ENCODE data around the gene LARP1B. TPM values are rescaled to one million over a fixed set of nuclear protein-coding genes. Genes with fewer than 3 reads are reported as not detected.
A peak's percentile ranks its signal among the peaks of the same experiment; 100 is the strongest.

Gene LARP1B
- 29.9 and 30.8 TPM in 2 replicates for polyA plus RNA-seq
- polyA minus RNA-seq: 46.5 and 48.5 TPM in 2 replicates

DNA sequence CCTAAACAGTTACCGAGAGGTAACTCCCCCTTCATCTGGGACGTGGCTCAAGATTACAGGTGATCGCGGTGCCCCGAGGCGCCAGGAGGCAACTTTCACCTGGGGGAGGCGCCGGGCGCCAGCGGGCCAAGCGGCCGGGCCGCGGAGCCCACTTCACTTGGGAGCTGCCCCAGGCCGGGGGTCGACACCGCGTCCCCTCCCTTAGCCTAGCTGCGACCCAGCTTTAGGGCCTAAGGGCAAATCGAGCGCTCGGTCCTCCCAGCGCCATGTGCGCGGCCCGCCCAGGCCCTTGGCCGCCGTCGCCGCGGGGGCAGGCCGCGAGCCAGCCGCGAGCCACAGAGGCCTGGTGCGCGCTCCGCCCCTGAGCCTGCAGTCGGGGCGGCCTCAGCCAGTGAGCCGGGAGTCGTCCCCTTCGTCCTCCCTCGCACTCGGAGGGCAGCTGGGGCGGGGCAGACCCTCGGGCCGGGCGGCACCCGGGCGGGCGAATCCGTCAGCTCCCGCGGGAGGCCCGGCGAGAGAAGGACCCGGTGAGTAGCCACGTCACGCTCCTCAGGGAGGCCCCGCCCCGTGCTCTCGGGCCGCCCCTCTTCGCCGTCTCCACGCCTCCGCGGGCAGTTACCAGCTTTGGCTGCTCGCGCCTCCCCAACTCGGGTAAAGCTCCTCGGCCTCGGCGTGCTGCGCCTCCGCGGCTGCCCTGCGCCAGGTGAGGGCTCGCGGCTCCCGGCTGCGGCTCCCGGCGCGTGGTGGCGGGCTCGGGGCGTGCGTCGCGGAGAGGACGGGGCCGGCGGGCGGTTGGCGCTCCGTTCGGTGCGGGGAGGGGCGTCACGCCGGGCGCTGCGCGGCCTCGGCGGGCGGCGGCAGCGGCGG is at the start of gene LARP1B:
Gene LARP1B, plus strand, starts transcription at position 614 of the 867 bp plus-strand sequence. CDS start 13,640 bp downstream, outside the sequence.
- Histone ChIP-seq H3F3A (ENCODE audit: insufficient read depth, low read length, poor library complexity, severe bottlenecking) (no peaks in the 10 kb centered on the region), H3K9me2 (ENCODE audit: insufficient read depth, low read length) (no peaks in the 10 kb centered on the region), H3K9ac (ENCODE audit: low read length) (peak within 1 kb of the TSS; percentile 84), H3K9me3 (ENCODE audit: low read length) (no peaks in the 10 kb centered on the region), H3K79me2 (replicated peaks; ENCODE audit: insufficient read depth, low read length) (peaks cover 21% of the 10 kb centered on the region), H3K27me3 (ENCODE audit: insufficient read depth, low read depth, low read length) (no peaks in the 10 kb centered on the region), H3K4me3 (ENCODE audit: low read length) (peak within 1 kb of the TSS; percentile 76), H3K27ac (ENCODE audit: low read length) (peak within 1 kb of the TSS; percentile 68), H3K4me2 (ENCODE audit: low read length) (peak within 1 kb of the TSS; percentile 76), H3K36me3 (ENCODE audit: insufficient read depth, low read length) (no peaks in the 10 kb centered on the region), H4K20me1 (ENCODE audit: insufficient read depth) (peaks cover 4% of the 10 kb centered on the region), H2AFZ (ENCODE audit: low read depth, low read length) (peak within 1 kb of the TSS; percentile 51)
- TF ChIP-seq POLR2AphosphoS5 (IDR thresholded peaks at IDR 0.05) (peak; percentile 77), MXI1 (conservative IDR thresholded peaks at IDR 0.05; ENCODE audit: poor library complexity, severe bottlenecking) (peak; percentile 86), EP300 (conservative IDR thresholded peaks at IDR 0.05; ENCODE audit: poor library complexity, severe bottlenecking) (peak; percentile 20), RAD21 (conservative IDR thresholded peaks at IDR 0.05) (no peak), EZH2 (IDR thresholded peaks at IDR 0.05; ENCODE audit: borderline replicate concordance, insufficient read depth, low read length, poor library complexity, severe bottlenecking) (no peak), TAF1 (IDR thresholded peaks at IDR 0.05; ENCODE audit: low read depth) (peak; percentile 37)
- TF ChIP-seq, protein P1, sequence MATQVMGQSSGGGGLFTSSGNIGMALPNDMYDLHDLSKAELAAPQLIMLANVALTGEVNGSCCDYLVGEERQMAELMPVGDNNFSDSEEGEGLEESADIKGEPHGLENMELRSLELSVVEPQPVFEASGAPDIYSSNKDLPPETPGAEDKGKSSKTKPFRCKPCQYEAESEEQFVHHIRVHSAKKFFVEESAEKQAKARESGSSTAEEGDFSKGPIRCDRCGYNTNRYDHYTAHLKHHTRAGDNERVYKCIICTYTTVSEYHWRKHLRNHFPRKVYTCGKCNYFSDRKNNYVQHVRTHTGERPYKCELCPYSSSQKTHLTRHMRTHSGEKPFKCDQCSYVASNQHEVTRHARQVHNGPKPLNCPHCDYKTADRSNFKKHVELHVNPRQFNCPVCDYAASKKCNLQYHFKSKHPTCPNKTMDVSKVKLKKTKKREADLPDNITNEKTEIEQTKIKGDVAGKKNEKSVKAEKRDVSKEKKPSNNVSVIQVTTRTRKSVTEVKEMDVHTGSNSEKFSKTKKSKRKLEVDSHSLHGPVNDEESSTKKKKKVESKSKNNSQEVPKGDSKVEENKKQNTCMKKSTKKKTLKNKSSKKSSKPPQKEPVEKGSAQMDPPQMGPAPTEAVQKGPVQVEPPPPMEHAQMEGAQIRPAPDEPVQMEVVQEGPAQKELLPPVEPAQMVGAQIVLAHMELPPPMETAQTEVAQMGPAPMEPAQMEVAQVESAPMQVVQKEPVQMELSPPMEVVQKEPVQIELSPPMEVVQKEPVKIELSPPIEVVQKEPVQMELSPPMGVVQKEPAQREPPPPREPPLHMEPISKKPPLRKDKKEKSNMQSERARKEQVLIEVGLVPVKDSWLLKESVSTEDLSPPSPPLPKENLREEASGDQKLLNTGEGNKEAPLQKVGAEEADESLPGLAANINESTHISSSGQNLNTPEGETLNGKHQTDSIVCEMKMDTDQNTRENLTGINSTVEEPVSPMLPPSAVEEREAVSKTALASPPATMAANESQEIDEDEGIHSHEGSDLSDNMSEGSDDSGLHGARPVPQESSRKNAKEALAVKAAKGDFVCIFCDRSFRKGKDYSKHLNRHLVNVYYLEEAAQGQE (IDR thresholded peaks at IDR 0.05; ENCODE audit: borderline replicate concordance): peak; percentile 19
- TF ChIP-seq, protein P2, sequence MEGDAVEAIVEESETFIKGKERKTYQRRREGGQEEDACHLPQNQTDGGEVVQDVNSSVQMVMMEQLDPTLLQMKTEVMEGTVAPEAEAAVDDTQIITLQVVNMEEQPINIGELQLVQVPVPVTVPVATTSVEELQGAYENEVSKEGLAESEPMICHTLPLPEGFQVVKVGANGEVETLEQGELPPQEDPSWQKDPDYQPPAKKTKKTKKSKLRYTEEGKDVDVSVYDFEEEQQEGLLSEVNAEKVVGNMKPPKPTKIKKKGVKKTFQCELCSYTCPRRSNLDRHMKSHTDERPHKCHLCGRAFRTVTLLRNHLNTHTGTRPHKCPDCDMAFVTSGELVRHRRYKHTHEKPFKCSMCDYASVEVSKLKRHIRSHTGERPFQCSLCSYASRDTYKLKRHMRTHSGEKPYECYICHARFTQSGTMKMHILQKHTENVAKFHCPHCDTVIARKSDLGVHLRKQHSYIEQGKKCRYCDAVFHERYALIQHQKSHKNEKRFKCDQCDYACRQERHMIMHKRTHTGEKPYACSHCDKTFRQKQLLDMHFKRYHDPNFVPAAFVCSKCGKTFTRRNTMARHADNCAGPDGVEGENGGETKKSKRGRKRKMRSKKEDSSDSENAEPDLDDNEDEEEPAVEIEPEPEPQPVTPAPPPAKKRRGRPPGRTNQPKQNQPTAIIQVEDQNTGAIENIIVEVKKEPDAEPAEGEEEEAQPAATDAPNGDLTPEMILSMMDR (IDR thresholded peaks at IDR 0.05; ENCODE audit: poor library complexity, severe bottlenecking): no peak

DNA sequence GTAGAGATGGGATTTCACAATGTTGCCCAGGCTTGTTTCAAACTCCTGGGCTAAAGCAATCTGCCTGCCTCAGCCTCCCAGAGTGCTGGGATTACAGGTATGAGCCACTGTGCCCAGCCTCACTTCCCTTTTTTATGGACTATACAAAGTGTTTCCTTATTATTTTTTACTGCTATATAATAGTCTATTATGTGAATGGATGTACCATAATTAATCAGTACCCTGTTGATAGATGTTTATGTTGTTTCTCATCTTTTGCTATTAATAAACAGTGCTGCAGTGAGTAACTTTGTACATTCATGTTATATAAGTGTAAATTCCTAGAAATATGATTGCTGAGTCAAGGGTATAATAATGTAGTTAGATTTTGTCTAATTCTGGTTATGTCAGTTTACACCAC is 35.8 kb upstream of the LARP1B start:
- Histone ChIP-seq H2AFZ (ENCODE audit: low read depth, low read length) (no peak overlapping the region), H3K9ac (ENCODE audit: low read length) (no peak overlapping the region), H4K20me1 (ENCODE audit: insufficient read depth) (no peaks in the 10 kb centered on the region), H3K27me3 (ENCODE audit: insufficient read depth, low read depth, low read length) (no peaks in the 10 kb centered on the region), H3F3A (ENCODE audit: insufficient read depth, low read length, poor library complexity, severe bottlenecking) (no peaks in the 10 kb centered on the region), H3K4me2 (ENCODE audit: low read length) (no peak overlapping the region), H3K36me3 (ENCODE audit: insufficient read depth, low read length) (peaks cover 9% of the 10 kb centered on the region), H3K9me3 (ENCODE audit: low read length) (no peaks in the 10 kb centered on the region), H3K27ac (ENCODE audit: low read length) (no peak overlapping the region), H3K4me3 (ENCODE audit: low read length) (no peak overlapping the region), H3K9me2 (ENCODE audit: insufficient read depth, low read length) (no peaks in the 10 kb centered on the region), H3K79me2 (replicated peaks; ENCODE audit: insufficient read depth, low read length) (no peaks in the 10 kb centered on the region)
- TF ChIP-seq EZH2 (IDR thresholded peaks at IDR 0.05; ENCODE audit: borderline replicate concordance, insufficient read depth, low read length, poor library complexity, severe bottlenecking) (no peak), RAD21 (conservative IDR thresholded peaks at IDR 0.05) (no peak), MXI1 (conservative IDR thresholded peaks at IDR 0.05; ENCODE audit: poor library complexity, severe bottlenecking) (no peak), EP300 (conservative IDR thresholded peaks at IDR 0.05; ENCODE audit: poor library complexity, severe bottlenecking) (no peak), SMC3 (conservative IDR thresholded peaks at IDR 0.05; ENCODE audit: poor library complexity) (no peak)
- TF ChIP-seq, protein P1 (IDR thresholded peaks at IDR 0.05; ENCODE audit: borderline replicate concordance): no peak
- TF ChIP-seq, protein P2 (IDR thresholded peaks at IDR 0.05; ENCODE audit: poor library complexity, severe bottlenecking): no peak
